DMS 273 (cell line): ENCODE results near the gene HSD17B12.
"Not testable (repeated sequence)": the region's sequence is repeated elsewhere in the genome, so short reads cannot be mapped to it uniquely, and the experiment has no call there.

Experiments used
- DNase-seq: peaks from one replicate; lab custom pipeline; 2025; ENCODE audit not compliant: unreplicated experiment; lab: John Stamatoyannopoulos, UW

Gene HSD17B12

GRCh38 chr11:43680521-43681400 lies at the start of gene HSD17B12:
Gene HSD17B12, plus strand, starts transcription at chr11:43680738. Its CDS starts 90 bp downstream, at chr11:43680828.
- peak; percentile 99 for DNase-seq

- DNase-seq = no peak
Measured at GRCh38 chr11:43631732-43632131, 48.8 kb upstream of the HSD17B12 start.

GRCh38 chr11:43632181-43632580 lies 48.4 kb upstream of the HSD17B12 start:
- DNase-seq = no peak

GRCh38 chr11:43638717-43639116 lies 41.8 kb upstream of the HSD17B12 start:
- no peak for DNase-seq

- DNase-seq = peak; percentile 5
Measured at GRCh38 chr11:43639224-43639623, 41.3 kb upstream of the HSD17B12 start.

GRCh38 chr11:43639920-43640319 lies 40.6 kb upstream of the HSD17B12 start:
- no peak for DNase-seq

- DNase-seq = peak; percentile 90
Measured at GRCh38 chr11:43643898-43644620, 36.5 kb upstream of the HSD17B12 start.

GRCh38 chr11:43644621-43645299 lies 35.8 kb upstream of the HSD17B12 start:
- no peak for DNase-seq

GRCh38 chr11:43646767-43647166 lies 33.8 kb upstream of the HSD17B12 start:
- DNase-seq = no peak

GRCh38 chr11:43648888-43649287 lies 31.6 kb upstream of the HSD17B12 start:
- no peak for DNase-seq

GRCh38 chr11:43649501-43649900 lies 31.0 kb upstream of the HSD17B12 start:
- DNase-seq = no peak

GRCh38 chr11:43649921-43650320 lies 30.6 kb upstream of the HSD17B12 start:
- no peak for DNase-seq

- not testable (repeated sequence) for DNase-seq
Measured at GRCh38 chr11:43663018-43663417, 17.5 kb upstream of the HSD17B12 start.

- no peak for DNase-seq
Measured at GRCh38 chr11:43664295-43664694, 16.2 kb upstream of the HSD17B12 start.

- DNase-seq = not testable (repeated sequence)
Measured at GRCh38 chr11:43671284-43671683, 9.3 kb upstream of the HSD17B12 start.

GRCh38 chr11:43674560-43674959 lies 6.0 kb upstream of the HSD17B12 start:
- DNase-seq = no peak

GRCh38 chr11:43676933-43677332 lies 3.6 kb upstream of the HSD17B12 start:
- DNase-seq = no peak

GRCh38 chr11:43681401-43681942 lies 934 bp downstream of the HSD17B12 start:
- peak; percentile 53 for DNase-seq

- DNase-seq = not testable (repeated sequence)
Measured at GRCh38 chr11:43682081-43682480, 1.5 kb downstream of the HSD17B12 start.

GRCh38 chr11:43685440-43685839 lies 4.9 kb downstream of the HSD17B12 start:
- DNase-seq = no peak

GRCh38 chr11:43686207-43686606 lies 5.7 kb downstream of the HSD17B12 start:
- DNase-seq = no peak
